PC-9 (cell line): ENCODE results near the gene CFL2. TPM values are rescaled to one million over a fixed set of nuclear protein-coding genes. Genes with fewer than 3 reads are reported as not detected.

Experiments
- BruUV-seq: library from RNA; stranded (reverse); fragments of 400-500 nt; replicated peaks from 2 replicates; lab custom pipeline; 2021; lab: Mats Ljungman, UMichigan
- CTCF ChIA-PET: fragments of 300-600 bp; sonication (Branson Sonifier 250); formaldehyde crosslinking; loops from one replicate; lab custom pipeline; 2022; ENCODE audit warnings: antibody characterized with exemption; lab: Charles Lee
- POLR2A ChIA-PET: fragments of 300-600 bp; sonication (Branson Sonifier 250); formaldehyde crosslinking; loops from one replicate; lab custom pipeline; 2022; ENCODE audit warnings: antibody characterized with exemption; ENCODE audit not compliant: unreplicated experiment; lab: Charles Lee
- DNase-seq, 2 experiments: peaks; one replicate each; pipeline versions ENCODE4 v3.0.0 to v3.0.0-alpha.2; 2015 to 2022; ENCODE audit warnings: mixed read lengths in 1 of 2
- H2AFZ ChIP-seq: fragments of 200-600 bp; sonication (generic); 2 replicates; pipeline ENCODE4 v1.8.1; 2017; ENCODE audit warnings: antibody characterized with exemption
- H3F3A ChIP-seq: fragments of 200-600 bp; sonication (generic); 2 replicates; pipeline ENCODE4 v1.8.1; 2017; ENCODE audit warnings: antibody characterized with exemption, mild to moderate bottlenecking, low read depth; ENCODE audit not compliant: insufficient read depth
- H3K27ac ChIP-seq: fragments of 200-600 bp; sonication (generic); 2 replicates; pipeline ENCODE4 v1.6.1; 2016; ENCODE audit warnings: mixed run types
- H3K27me3 ChIP-seq: fragments of 200-600 bp; sonication (generic); 2 replicates; pipeline ENCODE4 v1.6.1; 2016; ENCODE audit warnings: low read depth, mixed run types; ENCODE audit not compliant: insufficient read depth
- H3K36me3 ChIP-seq: fragments of 200-600 bp; sonication (generic); 2 replicates; pipeline ENCODE4 v1.6.1; 2016; ENCODE audit warnings: low read depth, mixed run types
- H3K4me1 ChIP-seq: fragments of 200-600 bp; sonication (generic); replicated peaks from 2 replicates; pipeline ENCODE4 v1.6.1; 2016; ENCODE audit warnings: mixed run types; ENCODE audit not compliant: insufficient read depth
- H3K4me2 ChIP-seq: fragments of 200-600 bp; sonication (generic); 2 replicates; pipeline ENCODE4 v1.6.1; 2017; ENCODE audit warnings: mixed run types
- H3K4me3 ChIP-seq: fragments of 200-600 bp; sonication (generic); 2 replicates; pipeline ENCODE4 v1.6.1; 2016; ENCODE audit warnings: mixed run types
- H3K79me2 ChIP-seq: fragments of 200-600 bp; sonication (generic); 2 replicates; pipeline ENCODE4 v1.6.1; 2017; ENCODE audit warnings: low read depth, mixed run types
- H3K9me2 ChIP-seq: fragments of 200-600 bp; sonication (generic); 2 replicates; pipeline ENCODE4 v1.8.1; 2017; ENCODE audit warnings: mild to moderate bottlenecking; ENCODE audit not compliant: insufficient read depth
- H3K9me3 ChIP-seq: fragments of 200-600 bp; sonication (generic); 2 replicates; pipeline ENCODE4 v1.8.1; 2016; ENCODE audit warnings: low read depth; ENCODE audit not compliant: insufficient read depth
- H4K20me1 ChIP-seq: fragments of 200-600 bp; sonication (generic); 2 replicates; pipeline ENCODE4 v1.8.1; 2017; ENCODE audit not compliant: insufficient read depth
- EZH2 ChIP-seq: fragments of 200-600 bp; sonication (generic); IDR thresholded peaks from 2 replicates; pipeline ENCODE4 v1.8.0; 2017; ENCODE audit warnings: antibody characterized with exemption, low read depth
- intact Hi-C: fragments of 100-400 bp; cut with micrococcal nuclease; formaldehyde crosslinking; loops from one replicate; pipeline ENCODE4 v1.10.0; 2022; ENCODE audit not compliant: unreplicated experiment
- total RNA-seq: library from RNA; stranded (reverse); gene quantifications from 2 replicates; pipeline ENCODE4 v1.2.3, GENCODE V29; 2021
- TF ChIP-seq, protein P1 (sequence below): fragments of 200-600 bp; sonication (generic); conservative IDR thresholded peaks from 2 replicates; pipeline ENCODE4 v1.6.1; 2017; ENCODE audit warnings: mixed run types, antibody characterized with exemption, mild to moderate bottlenecking, moderate library complexity

Gene CFL2
- total RNA-seq, 1 experiment from 2014 or later, result 30.5 TPM

DNA sequence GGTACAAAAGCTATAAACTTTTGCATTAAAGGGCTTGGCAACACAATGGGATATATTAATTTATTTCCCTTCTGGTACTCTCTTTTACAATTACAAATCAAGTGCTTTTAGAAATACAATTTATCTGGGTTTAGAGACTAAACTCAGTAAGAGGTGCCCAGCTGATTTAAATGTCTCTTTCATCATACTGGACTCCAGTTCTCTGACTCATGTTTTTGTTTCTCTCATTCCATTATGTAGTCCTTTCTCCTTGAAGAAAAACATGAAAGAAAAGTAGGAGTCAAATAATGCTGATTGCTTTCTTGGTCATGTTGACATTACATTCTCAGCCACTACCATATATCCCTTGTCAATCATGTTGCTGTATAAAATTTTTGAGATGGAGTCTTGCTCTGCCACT lies 36.3 kb upstream of the CFL2 start:
- H3K4me2 ChIP-seq, result no peak overlapping the region
- no peaks in the 10 kb centered on the region for H4K20me1 ChIP-seq
- no peaks in the 10 kb centered on the region for H3K36me3 ChIP-seq
- no peak for DNase-seq
- H3F3A ChIP-seq, result no peaks in the 10 kb centered on the region
- H3K9me3 ChIP-seq, result no peaks in the 10 kb centered on the region
- no peaks in the 10 kb centered on the region for H3K79me2 ChIP-seq
- H3K27me3 ChIP-seq, result no peaks in the 10 kb centered on the region
- BruUV-seq, result no TSS peak
- no peaks in the 10 kb centered on the region for H3K4me1 ChIP-seq
- TF ChIP-seq, protein P1, sequence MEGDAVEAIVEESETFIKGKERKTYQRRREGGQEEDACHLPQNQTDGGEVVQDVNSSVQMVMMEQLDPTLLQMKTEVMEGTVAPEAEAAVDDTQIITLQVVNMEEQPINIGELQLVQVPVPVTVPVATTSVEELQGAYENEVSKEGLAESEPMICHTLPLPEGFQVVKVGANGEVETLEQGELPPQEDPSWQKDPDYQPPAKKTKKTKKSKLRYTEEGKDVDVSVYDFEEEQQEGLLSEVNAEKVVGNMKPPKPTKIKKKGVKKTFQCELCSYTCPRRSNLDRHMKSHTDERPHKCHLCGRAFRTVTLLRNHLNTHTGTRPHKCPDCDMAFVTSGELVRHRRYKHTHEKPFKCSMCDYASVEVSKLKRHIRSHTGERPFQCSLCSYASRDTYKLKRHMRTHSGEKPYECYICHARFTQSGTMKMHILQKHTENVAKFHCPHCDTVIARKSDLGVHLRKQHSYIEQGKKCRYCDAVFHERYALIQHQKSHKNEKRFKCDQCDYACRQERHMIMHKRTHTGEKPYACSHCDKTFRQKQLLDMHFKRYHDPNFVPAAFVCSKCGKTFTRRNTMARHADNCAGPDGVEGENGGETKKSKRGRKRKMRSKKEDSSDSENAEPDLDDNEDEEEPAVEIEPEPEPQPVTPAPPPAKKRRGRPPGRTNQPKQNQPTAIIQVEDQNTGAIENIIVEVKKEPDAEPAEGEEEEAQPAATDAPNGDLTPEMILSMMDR, result no peak
- no peak for TF ChIP-seq EZH2
- no peak overlapping the region for H2AFZ ChIP-seq
- H3K4me3 ChIP-seq, result no peak overlapping the region
- CTCF ChIA-PET, result interaction anchor here (0.6 kb wide), 1 partner anchor 193 kb away, joined by 3 read pairs; no protein-coding TSS in a partner anchor
- H3K27ac ChIP-seq, result no peak overlapping the region
- H3K9me2 ChIP-seq, result no peaks in the 10 kb centered on the region
- POLR2A ChIA-PET, result no interaction called here
- intact Hi-C loops, result no loop called here

DNA sequence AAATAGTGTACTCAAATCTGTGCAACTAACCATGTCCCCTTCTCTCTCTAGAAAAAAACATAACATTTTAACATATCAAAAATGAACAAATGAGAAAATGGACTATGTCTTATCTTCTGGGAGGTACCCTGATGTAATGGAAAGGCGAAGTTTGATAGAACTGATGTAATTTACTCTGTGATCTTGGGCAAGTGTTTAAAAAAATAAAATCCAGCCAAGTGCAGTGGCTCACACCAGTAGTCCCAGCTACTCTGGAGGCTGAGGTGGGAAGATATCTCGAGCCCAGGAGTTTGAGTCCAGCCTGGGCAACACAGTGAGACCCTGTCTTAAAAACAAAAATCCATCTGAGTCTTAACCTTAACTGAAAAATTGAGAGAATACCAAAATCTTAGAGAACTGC lies 35.8 kb upstream of the CFL2 start:
- DNase-seq, result no peak
- Histone ChIP-seq H2AFZ (no peak overlapping the region), H3F3A (no peaks in the 10 kb centered on the region), H3K4me3 (no peak overlapping the region), H3K36me3 (no peaks in the 10 kb centered on the region), H3K27ac (no peak overlapping the region), H3K4me2 (no peak overlapping the region), H4K20me1 (no peaks in the 10 kb centered on the region), H3K9me3 (no peaks in the 10 kb centered on the region), H3K27me3 (no peaks in the 10 kb centered on the region), H3K4me1 (no peaks in the 10 kb centered on the region), H3K9me2 (no peaks in the 10 kb centered on the region), H3K79me2 (no peaks in the 10 kb centered on the region)
- TF ChIP-seq EZH2, result no peak
- TF ChIP-seq, protein P1, result no peak
- BruUV-seq, result no TSS peak
- POLR2A ChIA-PET, result no interaction called here
- intact Hi-C loops, result no loop called here
- CTCF ChIA-PET, result no interaction called here

DNA sequence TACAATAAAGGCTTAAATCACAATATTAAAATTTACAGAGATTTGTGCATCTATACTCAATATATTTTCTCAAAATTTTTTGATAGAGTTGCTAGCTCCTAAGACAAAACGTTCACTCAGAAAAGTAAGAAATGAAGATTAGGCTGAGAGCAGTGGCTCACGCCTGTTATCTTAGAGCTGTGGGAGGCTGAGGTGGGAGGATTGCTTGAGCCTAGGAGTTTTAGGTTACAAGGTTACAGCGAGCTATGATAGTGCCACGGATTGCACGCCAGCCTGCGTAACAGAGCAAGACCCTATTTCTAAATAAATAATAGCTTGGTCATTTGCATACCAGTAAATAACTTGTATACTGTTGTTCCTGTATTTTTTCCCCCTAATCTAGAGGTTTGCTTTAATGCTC lies 35.0 kb upstream of the CFL2 start:
- H3K4me1 ChIP-seq, result no peaks in the 10 kb centered on the region
- H3F3A ChIP-seq, result no peaks in the 10 kb centered on the region
- H4K20me1 ChIP-seq, result no peaks in the 10 kb centered on the region
- no peak overlapping the region for H3K4me3 ChIP-seq
- POLR2A ChIA-PET, result interaction anchor here (0.6 kb wide), 1 partner anchor 592 kb away, joined by 7 read pairs; no protein-coding TSS in a partner anchor
- no peaks in the 10 kb centered on the region for H3K79me2 ChIP-seq
- intact Hi-C loops, result no loop called here
- no peaks in the 10 kb centered on the region for H3K9me3 ChIP-seq
- TF ChIP-seq, protein P1, result no peak
- no peak for TF ChIP-seq EZH2
- H3K36me3 ChIP-seq, result no peaks in the 10 kb centered on the region
- CTCF ChIA-PET, result interaction anchor here (0.7 kb wide), 1 partner anchor 648 kb away, joined by 3 read pairs; no protein-coding TSS in a partner anchor
- H2AFZ ChIP-seq, result no peak overlapping the region
- H3K27me3 ChIP-seq, result no peaks in the 10 kb centered on the region
- no peaks in the 10 kb centered on the region for H3K9me2 ChIP-seq
- BruUV-seq, result no TSS peak
- no peak for DNase-seq
- no peak overlapping the region for H3K27ac ChIP-seq
- H3K4me2 ChIP-seq, result no peak overlapping the region
